Central memory CD8-positive, alpha-beta T cell (primary cell): ENCODE data around the gene MED17.
"Not testable (repeated sequence)": the region's sequence is repeated elsewhere in the genome, so short reads cannot be mapped to it uniquely, and the experiment has no call there.

Experiments used
- ATAC-seq: fragments of 150-1000 bp; cut with Tn5 transposase; replicated peaks from 2 replicates; pipeline ENCODE4 v1.10.0; 2022; ENCODE audit warnings: mild to moderate bottlenecking, moderate FRiP score, moderate number of reproducible peaks; ENCODE audit not compliant: poor library complexity, severe bottlenecking; ENCODE audit errors: extremely low read depth
- DNase-seq, 2 donors: peaks; one replicate each; pipeline ENCODE4 v3.0.0; 2021; ENCODE audit warnings: low spot score in 2 of 2
- H3K27ac Mint-ChIP-seq: one replicate; pipeline ENCODE4 v1.8.0; 2022; ENCODE audit warnings: low read depth, mild to moderate bottlenecking, moderate library complexity, mixed read lengths
- H3K27me3 Mint-ChIP-seq: one replicate; pipeline ENCODE4 v1.8.0; 2022; ENCODE audit warnings: mixed read lengths
- H3K36me3 Mint-ChIP-seq: one replicate; pipeline ENCODE4 v1.8.0; 2022; ENCODE audit warnings: mild to moderate bottlenecking, moderate library complexity, mixed read lengths; ENCODE audit not compliant: insufficient read depth
- H3K4me1 Mint-ChIP-seq: one replicate; pipeline ENCODE4 v1.8.0; 2022; ENCODE audit warnings: mixed read lengths
- H3K4me3 Mint-ChIP-seq: one replicate; pipeline ENCODE4 v1.8.0; 2022; ENCODE audit warnings: mild to moderate bottlenecking, moderate library complexity, mixed read lengths
- H3K9me3 Mint-ChIP-seq: one replicate; pipeline ENCODE4 v1.8.0; 2022; ENCODE audit warnings: mixed read lengths

MED17 gene

DNA sequence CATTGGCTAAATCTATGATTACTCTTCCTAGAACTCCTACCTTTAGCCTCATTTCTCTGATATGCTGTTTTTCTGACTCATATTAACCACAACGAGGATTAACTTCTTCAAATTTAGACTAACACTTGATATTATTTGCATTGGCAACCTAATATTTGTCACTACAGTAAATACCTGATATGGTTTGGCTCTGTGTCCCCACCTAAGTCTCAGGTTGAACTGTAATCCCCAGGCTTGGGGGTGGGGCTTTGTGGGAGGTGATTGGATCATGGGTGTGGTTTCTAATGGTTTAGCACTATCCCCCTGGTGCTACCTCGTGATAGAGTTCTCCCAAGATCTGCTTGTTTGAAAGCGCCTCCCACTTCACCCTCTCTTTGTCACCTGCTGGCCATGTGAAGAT is 17.1 kb upstream of the MED17 start:
- no peaks in the 10 kb centered on the region for H3K4me1 Mint-ChIP-seq
- DNase-seq (no peak), ATAC-seq (no peak)
- H3K36me3 Mint-ChIP-seq = peaks cover 1% of the 10 kb centered on the region
- no peak overlapping the region for H3K4me3 Mint-ChIP-seq
- no peaks in the 10 kb centered on the region for H3K9me3 Mint-ChIP-seq
- H3K27me3 Mint-ChIP-seq = no peaks in the 10 kb centered on the region
- H3K27ac Mint-ChIP-seq = no peak overlapping the region

DNA sequence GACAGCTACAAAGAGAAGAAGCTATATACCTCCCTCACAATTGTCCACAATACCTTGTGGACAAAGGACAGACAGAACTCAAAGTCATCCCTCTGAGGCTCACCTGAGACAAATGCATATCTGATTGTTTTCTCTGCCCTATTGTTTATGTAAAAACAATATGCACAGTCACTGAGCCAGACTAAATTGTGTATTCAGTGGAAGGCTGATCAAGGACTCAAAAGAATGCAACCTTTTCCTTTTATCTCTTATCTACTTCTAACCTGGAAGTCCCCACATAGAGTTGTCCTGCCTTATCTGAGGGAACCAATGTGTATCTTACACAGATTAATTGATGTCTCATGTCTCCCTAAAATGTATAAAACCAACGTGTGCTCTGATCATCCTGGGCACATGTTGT is 13.9 kb upstream of the MED17 start:
- H3K9me3 Mint-ChIP-seq = no peaks in the 10 kb centered on the region
- no peaks in the 10 kb centered on the region for H3K4me1 Mint-ChIP-seq
- no peak overlapping the region for H3K4me3 Mint-ChIP-seq
- no peak for ATAC-seq
- DNase-seq = no peak
- H3K36me3 Mint-ChIP-seq = peaks cover 3% of the 10 kb centered on the region
- H3K27ac Mint-ChIP-seq = no peak overlapping the region
- H3K27me3 Mint-ChIP-seq = no peaks in the 10 kb centered on the region

DNA sequence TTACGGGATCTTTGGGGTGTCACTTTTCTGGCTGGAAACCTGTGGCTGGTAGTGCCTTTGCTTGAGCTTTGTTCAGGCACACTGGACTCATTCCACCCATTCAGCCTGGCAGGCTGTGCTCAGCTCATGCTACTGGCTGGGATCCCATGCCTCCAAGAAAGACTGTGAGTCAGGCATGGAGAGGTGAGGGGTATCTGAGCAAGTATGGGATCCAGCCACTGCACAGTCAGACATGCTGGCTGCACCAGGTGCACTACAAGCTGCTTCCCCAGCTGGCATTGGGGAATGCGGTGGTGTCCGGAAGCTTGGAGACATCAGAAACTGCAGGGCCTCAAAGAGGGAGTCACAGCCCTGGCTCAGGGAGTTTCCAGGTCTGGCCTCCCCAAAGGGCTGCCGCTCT is 12.0 kb upstream of the MED17 start:
- Mint-ChIP-seq H3K27me3 (no peaks in the 10 kb centered on the region), H3K4me1 (no peaks in the 10 kb centered on the region), H3K36me3 (peaks cover 3% of the 10 kb centered on the region), H3K4me3 (no peak overlapping the region), H3K27ac (no peak overlapping the region), H3K9me3 (no peaks in the 10 kb centered on the region)
- DNase-seq (no peak), ATAC-seq (no peak)

DNA sequence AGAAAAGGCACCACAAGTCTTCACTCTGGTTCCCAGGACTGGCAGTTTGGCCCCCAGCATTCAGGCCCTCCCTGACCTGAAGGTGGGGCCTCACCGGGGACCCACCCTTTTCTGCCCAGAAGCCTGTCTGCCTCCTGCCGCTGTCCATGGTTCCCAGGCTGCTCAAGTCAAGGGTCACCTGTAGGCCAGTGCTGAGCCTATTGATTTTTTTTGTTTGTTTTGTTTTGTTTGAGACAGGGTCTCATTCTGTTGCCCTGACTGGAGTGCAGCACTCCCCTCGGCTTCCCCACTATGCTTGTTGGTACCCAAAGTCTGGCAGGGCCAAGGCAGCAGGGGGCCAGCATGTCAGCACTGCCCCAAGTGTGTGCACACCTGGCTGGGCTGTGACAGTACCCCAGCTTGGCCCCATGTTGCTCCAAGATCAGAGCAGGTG is 11.0 kb upstream of the MED17 start:
- no peaks in the 10 kb centered on the region for H3K4me1 Mint-ChIP-seq
- no peaks in the 10 kb centered on the region for H3K27me3 Mint-ChIP-seq
- no peak overlapping the region for H3K4me3 Mint-ChIP-seq
- H3K9me3 Mint-ChIP-seq = no peaks in the 10 kb centered on the region
- H3K27ac Mint-ChIP-seq = no peak overlapping the region
- peaks cover 2% of the 10 kb centered on the region for H3K36me3 Mint-ChIP-seq
- ATAC-seq (no peak), DNase-seq (no peak)

DNA sequence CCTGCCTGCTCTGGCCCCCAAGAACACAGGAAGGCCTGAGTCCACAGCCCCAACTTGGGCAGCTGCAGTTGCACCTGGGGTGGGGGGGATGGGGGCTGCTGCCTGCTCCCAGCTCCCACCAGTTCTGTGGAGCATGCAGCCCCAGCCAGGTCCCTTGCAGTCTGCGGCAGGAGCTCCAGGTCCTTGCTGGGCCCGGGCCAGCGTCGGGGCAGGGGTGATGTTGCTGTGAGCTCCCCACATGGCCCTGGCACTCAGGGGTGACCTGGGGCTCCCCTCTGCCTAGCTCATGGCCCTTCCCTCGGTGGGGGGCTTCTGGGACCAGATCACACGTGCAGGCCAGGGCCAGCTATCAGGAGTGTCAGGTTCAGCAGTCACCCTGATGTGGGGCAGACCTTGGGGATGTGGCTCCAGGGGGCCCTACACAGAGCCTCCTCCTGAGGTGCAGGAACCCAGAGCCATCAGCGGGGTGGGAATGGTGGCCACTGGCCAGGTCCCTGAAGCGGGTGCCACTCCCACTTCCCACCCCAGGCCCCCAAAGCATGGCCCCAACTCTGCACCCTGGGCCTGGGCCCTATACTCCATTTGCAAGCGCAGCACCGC is 10.4 kb upstream of the MED17 start:
- no peak for ATAC-seq
- H3K9me3 Mint-ChIP-seq = no peaks in the 10 kb centered on the region
- H3K4me1 Mint-ChIP-seq = no peaks in the 10 kb centered on the region
- H3K4me3 Mint-ChIP-seq = no peak overlapping the region
- no peaks in the 10 kb centered on the region for H3K27me3 Mint-ChIP-seq
- peaks cover 2% of the 10 kb centered on the region for H3K36me3 Mint-ChIP-seq
- no peak for DNase-seq
- H3K27ac Mint-ChIP-seq = no peak overlapping the region

DNA sequence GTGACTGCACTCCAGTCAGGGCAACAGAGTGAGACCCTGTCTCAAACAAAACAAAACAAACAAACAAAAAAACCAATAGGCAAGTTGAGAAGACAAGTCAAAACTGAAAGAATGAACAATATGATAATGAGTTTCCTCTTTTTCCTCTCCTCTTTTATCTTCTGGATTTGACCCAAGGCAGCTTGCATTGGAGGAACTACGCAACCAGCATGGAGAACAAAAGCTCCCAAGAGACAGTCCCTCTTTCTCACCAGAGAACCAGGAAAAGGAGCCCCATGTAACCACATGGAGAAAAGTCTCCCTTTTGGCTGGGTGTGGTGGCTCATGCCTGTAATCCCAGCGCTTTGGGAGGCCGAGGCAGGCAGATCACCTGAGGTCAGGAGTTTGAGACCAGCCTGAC is 9.5 kb upstream of the MED17 start:
- not testable (repeated sequence) for ATAC-seq, H3K27me3 Mint-ChIP-seq, H3K27ac Mint-ChIP-seq, DNase-seq, H3K36me3 Mint-ChIP-seq, H3K4me3 Mint-ChIP-seq, H3K4me1 Mint-ChIP-seq, H3K9me3 Mint-ChIP-seq

DNA sequence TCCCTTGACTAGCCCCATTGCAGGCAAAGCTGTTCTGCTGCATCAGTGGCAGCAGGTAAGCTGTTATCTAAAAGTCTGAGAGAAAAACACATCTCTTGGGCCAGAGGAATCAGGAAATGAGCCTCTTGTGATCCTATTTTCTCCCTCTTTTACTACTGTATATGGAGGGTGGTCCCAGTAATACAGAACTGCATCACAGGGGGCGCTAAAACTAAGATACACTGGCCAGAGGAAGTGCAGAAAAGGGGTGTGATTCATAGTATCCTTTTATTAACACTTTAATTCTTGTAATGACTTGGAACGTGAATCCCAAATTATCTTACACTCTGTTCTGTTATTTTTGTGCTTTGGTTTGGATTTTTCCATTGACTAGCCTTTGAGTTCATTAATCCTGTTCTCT is 8.8 kb upstream of the MED17 start:
- H3K4me1 Mint-ChIP-seq = no peaks in the 10 kb centered on the region
- peaks cover 2% of the 10 kb centered on the region for H3K36me3 Mint-ChIP-seq

DNA sequence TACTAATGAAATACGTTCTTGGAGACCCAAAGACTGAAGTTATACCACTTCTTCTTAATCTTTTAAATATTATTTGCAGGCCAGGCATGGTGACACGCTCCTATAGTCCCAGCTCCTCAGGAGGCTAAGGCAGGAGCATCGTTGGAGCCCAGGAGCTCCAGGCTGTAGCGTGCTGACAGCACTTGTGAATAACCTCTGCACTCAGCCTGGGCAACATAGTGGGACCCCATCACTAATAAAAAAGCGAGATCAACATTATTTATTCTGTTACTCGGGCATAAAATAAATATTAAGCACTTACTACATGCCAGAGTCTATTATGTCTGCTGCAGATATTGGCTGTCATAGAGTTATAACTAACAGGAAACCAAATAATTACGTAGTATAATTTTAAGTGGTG is 720 bp upstream of the MED17 start:
- Mint-ChIP-seq H3K36me3 (peaks cover 23% of the 10 kb centered on the region), H3K27me3 (no peaks in the 10 kb centered on the region), H3K4me3 (peak overlapping the region; percentile 90), H3K27ac (peak overlapping the region; percentile 94), H3K9me3 (no peaks in the 10 kb centered on the region), H3K4me1 (peaks cover 41% of the 10 kb centered on the region)
- DNase-seq = no peak
- no peak for ATAC-seq

More for the DNA sequence above, 8.8 kb upstream of the MED17 start:
- Mint-ChIP-seq H3K27me3 (no peaks in the 10 kb centered on the region), H3K27ac (no peak overlapping the region), H3K9me3 (no peaks in the 10 kb centered on the region), H3K4me3 (no peak overlapping the region)
- DNase-seq (no peak), ATAC-seq (no peak)

DNA sequence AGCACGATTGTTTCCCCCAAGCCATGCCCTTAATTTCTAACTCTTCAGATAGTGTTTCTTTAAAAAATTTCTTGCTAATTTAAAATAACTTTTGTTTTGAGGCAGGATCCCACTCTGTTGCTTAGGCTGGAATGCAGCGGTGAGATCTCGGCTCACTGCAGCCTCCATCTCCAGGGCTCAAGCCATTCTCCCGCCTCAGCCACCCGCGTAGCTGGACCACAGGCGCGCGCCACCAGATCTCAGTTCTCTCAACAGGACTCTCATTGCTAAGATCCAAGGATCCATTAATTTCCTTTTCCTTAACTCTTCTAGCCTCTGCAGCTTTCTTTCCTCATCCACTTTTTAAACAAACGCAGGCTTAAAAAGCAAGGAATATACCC is 327 bp upstream of the MED17 start:
- no peak for DNase-seq
- Mint-ChIP-seq H3K4me3 (peak overlapping the region; percentile 90), H3K27me3 (no peaks in the 10 kb centered on the region), H3K36me3 (peaks cover 26% of the 10 kb centered on the region), H3K9me3 (no peaks in the 10 kb centered on the region), H3K27ac (peak overlapping the region; percentile 94), H3K4me1 (peaks cover 41% of the 10 kb centered on the region)
- peak; percentile 2 for ATAC-seq

DNA sequence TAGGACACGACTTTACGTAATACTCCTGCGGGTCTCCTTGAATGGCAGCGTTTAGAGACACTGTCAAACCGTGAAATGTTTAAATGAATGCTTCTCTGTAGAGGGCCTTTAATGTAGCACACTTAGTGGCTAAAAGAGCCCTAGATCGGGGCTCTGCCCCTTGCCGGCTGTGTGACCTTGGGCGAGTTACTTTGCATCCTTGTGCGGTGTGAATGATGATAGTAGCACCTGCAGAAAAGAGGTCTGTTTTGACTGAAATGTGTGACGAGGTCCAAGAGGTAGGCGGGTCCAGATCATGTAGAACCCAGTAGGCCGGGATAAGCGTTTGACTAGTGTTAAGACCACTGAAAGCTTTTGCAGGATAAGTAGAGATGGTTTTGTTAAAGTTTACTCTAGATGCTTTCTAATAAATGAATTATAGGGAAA is 866 bp downstream of the MED17 start:
- Mint-ChIP-seq H3K27me3 (no peaks in the 10 kb centered on the region), H3K27ac (peak overlapping the region; percentile 94), H3K36me3 (peaks cover 35% of the 10 kb centered on the region), H3K9me3 (no peaks in the 10 kb centered on the region), H3K4me1 (peaks cover 41% of the 10 kb centered on the region), H3K4me3 (peak overlapping the region; percentile 90)
- ATAC-seq (no peak), DNase-seq (no peak)

DNA sequence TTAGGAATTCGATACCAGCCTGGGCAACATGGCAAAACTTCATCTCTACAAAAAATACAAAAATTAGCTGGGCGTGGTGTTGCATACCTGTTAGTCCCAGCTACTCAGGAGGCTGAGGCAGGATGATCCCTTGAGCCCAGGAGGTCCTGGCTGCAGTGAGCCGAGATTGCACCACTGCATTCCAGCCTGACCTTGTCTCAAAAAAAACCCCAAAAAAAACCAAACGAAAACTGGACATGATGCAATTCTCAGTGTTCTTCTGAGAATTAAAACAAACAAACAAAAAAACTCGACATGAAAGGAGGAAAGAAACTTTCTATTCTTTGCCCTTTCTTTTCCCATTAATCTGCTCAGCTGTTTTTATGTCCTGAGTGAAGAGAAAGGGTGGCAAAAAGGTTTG is 7.4 kb downstream of the MED17 start:
- peaks cover 15% of the 10 kb centered on the region for H3K4me1 Mint-ChIP-seq
- H3K4me3 Mint-ChIP-seq = no peak overlapping the region
- no peak overlapping the region for H3K27ac Mint-ChIP-seq
- peaks cover 78% of the 10 kb centered on the region for H3K36me3 Mint-ChIP-seq
- ATAC-seq = no peak
- H3K9me3 Mint-ChIP-seq = no peaks in the 10 kb centered on the region
- H3K27me3 Mint-ChIP-seq = no peaks in the 10 kb centered on the region
- DNase-seq = no peak

DNA sequence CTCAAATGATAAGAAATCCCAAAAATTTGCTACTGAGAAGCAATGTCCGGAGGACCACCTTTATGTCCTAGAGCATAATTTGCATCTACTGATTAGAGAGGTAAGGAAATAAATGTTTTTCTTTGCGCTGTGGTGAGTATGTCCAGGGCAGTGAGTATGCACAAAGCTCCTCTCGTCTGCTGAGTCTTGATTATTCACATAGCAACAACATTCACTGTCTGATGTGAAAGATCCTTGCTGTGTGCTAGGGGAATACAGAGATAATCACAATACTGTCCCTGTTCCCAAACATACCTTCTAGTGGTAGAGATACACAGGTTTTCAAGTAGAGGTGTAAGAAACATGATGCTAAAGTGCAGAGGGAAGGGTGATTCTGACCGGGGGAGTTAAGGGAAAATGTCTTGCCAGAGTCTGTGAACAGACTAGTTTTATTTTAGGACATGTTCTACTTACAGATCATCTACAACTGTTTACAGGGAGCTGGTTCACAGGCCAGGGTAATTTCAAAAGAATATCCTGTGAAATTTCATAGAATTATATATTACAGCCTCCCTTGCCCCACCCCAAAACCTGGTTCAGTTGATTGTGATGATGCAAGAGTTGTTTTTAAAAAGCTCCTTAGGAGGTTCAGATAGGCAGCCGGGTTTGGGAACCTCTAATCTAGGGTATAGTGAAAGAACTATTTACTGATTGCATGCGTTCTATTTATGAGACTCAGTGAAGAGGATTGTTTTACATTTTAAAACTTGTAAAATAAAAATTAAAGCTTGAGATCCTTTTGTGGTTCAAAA is 12.6 kb downstream of the MED17 start:
- ATAC-seq = no peak
- H3K27me3 Mint-ChIP-seq = no peaks in the 10 kb centered on the region
- peaks cover 77% of the 10 kb centered on the region for H3K36me3 Mint-ChIP-seq
- DNase-seq = no peak
- no peak overlapping the region for H3K27ac Mint-ChIP-seq
- H3K4me3 Mint-ChIP-seq = no peak overlapping the region
- H3K9me3 Mint-ChIP-seq = no peaks in the 10 kb centered on the region
- H3K4me1 Mint-ChIP-seq = peaks cover 13% of the 10 kb centered on the region

DNA sequence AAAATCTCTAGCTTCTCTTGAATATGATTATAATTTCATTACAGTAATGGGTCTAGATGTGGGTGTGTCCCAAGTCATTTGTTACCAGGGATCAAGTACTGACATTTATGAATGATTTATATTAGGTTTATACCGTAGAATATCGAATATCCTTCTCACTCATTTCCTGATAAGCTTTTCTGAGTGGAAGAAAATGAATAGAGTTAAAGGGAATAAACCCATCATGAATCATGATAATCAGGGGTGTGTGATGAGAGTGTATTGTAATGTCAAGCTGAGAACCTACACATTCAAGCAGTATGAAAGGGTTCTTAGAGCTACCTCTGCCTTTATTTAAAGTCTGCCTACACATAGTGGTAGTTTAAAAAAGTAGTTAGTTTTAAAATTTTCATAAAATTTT is 17.3 kb downstream of the MED17 start:
- Mint-ChIP-seq H3K4me3 (no peak overlapping the region), H3K27me3 (no peaks in the 10 kb centered on the region), H3K27ac (no peak overlapping the region), H3K36me3 (peaks cover 71% of the 10 kb centered on the region), H3K9me3 (no peaks in the 10 kb centered on the region), H3K4me1 (peaks cover 23% of the 10 kb centered on the region)
- DNase-seq (no peak), ATAC-seq (no peak)
